ENCODE results near the gene CDK6.

- TF ChIP-seq EZH2phosphoT487 (IDR thresholded peaks at IDR 0.05) (no peak), CTCF (IDR thresholded peaks at IDR 0.05) (no peak)
Observed at GRCh38 chr7:92778972-92779371, 57.4 kb downstream of the CDK6 start.

Measured in neural progenitor cell (in vitro differentiated cells).